Measurements from ENCODE around the gene ATG9A.

The ATG9A gene

DNA sequence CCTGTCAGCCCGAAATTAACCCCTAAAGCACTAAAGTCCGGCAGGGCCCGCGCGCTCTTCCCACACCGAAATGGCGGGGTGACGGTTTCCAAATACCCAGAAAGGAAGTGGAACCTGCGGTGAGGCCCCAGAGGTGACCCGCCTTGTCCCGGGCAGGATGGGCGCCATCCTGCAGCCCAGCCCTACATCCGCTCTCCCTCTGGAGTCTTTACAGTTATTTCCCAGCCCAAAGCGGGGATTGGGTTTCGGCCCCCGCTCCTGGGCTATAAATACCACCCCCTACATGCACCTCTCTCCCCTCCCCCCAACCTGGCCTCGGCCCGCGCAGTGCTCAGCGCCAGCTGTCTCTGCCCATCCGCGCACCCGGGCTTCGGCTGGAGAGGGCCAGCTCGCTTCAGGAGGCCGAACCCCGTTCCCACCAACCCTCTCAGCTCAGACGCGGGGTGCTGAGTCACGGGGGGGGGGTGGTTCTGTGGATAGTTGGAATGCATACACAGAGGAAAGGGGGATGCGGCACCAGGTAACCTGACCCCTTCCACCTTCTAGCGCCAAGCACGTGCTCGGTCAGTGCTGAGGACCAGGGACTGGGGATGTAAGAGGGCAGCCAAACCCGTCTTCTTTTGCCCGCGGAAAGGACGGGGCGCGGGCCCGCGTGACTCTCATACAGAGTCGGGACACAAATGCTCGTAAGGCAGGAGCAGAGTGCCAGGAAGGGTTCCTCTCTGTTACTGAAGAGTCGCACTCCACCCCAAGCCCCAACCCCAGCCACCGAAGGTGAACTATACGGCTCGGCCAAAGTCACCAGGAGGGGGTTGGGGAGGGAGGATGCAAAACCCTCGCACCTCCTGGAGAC is 23.7 kb upstream of the ATG9A start, which contains the start of gene TUBA4B:
TUBA4B (plus strand) TSS at position 344 of the 853 bp plus-strand sequence; CDS start at position 509, 165 bp downstream.
- DNase-seq, result peak; percentile 44

GRCh38 chr2:219252570-219252899 is 23.1 kb upstream of the ATG9A start:
- DNase-seq, result peak; percentile 46

- peak; percentile 21 for DNase-seq
These were observed 22.6 kb upstream of the ATG9A start for GRCh38 chr2:219252084-219252483.

DNA sequence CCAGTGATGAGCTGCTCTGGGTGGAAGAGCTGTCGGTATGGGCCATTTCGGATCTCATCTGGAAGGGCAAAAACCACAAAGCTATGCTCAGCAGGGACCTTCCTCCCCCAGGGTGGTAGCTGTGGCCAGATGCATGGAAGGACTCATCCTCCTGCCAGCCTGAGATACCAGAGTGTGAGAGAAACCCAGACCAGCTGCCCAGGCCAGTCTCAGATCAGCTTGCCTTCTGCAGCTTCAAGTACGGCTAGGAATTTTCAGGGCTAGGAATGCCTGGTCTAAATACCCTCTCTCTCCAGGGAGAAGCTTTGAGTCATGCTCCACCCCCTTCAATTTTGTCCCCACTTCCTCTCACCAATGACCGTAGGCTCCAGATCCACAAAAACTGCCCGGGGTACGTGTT is 22.2 kb upstream of the ATG9A start:
- DNase-seq, result no peak

- DNase-seq, result no peak
These were observed 20.8 kb upstream of the ATG9A start for GRCh38 chr2:219250049-219250781.

GRCh38 chr2:219249203-219249980 is 20.0 kb upstream of the ATG9A start:
- DNase-seq, result peak; percentile 11

- DNase-seq, result no peak
These were observed 19.4 kb upstream of the ATG9A start for GRCh38 chr2:219248845-219249202.

DNA sequence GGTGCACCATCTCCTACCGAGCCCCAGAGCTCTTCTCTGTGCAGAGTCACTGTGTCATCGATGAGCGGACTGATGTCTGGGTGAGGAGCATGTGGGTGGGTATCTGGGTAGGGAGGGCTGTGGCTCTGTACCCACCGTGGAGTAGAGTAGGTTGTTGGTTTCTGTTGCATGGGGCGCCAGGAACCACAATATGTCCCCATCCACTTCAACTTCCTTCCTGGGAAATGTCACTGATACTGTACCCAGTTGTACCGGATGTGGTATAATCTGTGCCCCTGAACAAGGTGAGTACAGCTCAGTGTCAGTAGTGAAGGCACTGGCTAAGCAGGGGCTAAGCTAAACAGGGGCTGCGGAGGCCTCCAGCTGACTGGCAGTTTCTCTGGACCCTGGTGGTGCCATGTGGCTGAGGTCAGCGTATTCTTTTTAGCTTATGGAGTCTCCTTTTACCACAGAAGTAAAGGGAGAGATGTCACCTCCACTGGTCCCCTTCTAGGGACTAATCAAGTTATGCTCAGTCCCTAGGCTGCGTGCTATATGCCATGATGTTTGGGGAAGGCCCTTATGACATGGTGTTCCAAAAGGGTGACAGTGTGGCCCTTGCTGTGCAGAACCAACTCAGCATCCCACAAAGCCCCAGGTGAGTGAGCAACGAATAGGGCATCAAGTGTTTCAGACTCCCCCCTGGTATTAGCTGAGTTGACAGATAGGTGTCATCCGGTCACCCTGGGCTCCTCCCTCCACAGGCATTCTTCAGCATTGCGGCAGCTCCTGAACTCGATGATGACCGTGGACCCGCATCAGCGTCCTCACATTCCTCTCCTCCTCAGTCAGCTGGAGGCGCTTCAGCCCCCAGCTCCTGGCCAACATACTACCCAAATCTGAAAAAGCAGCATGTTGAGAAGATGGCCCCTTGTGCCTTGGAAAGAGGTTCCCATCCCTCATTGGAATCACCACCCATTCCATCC is 18.5 kb upstream of the ATG9A start:
- DNase-seq, result peak; percentile 72

DNA sequence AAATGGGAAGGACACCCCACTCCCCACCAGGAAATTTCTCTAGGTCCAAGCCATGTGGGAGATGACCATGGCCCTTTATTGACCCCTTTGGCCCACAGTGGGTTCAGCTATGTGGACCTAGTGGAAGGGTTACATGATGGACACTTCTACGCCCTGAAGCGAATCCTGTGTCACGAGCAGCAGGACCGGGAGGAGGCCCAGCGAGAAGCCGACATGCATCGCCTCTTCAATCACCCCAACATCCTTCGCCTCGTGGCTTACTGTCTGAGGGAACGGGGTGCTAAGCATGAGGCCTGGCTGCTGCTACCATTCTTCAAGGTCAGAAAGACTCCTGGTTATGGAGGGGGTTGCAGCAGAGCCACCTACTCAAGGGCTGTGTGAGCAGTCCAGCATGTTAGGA is 17.1 kb upstream of the ATG9A start:
- no peak for DNase-seq

DNA sequence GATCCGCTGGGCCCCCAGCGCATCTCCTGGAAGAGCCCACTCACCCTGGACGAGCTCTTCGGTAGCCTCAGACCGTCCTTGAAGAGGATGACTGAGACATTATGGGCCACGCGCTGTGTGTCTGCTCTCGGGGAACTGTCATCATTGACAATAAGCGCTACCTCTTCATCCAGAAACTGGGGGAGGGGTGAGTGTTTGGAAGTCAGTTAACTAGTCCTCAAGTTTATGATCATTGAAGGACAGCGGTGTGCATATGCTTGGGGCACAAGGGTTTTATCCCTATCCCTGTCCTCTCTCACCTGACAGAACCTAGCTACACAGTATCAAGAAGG is 16.4 kb upstream of the ATG9A start:
- DNase-seq, result no peak

- peak; percentile 86 for DNase-seq
These were observed 15.9 kb upstream of the ATG9A start, which contains the start of the genes GLB1L and STK16 for GRCh38 chr2:219245148-219245898. Gene GLB1L, minus strand, starts transcription at chr2:219245444. Its CDS starts 1,871 bp downstream, at chr2:219243573. Gene STK16, plus strand, starts transcription at chr2:219245479. Its CDS starts 521 bp downstream, at chr2:219246000.

DNA sequence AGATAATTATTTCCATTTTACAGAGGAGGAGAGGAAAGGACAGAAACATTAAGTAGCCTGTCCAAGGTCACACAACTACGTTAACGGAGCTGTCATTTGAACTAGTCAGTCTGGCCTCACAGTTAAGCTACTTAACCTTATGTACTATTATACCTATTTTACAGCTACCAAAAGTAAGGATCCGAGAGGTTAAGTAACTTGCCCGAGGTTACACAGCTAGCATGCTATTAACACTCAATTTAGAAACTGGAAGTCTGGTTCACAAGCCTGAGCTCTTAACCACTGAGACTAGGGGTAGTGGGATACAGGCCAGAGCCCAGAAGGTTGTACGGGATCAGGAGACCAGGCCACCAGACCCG is 15.3 kb upstream of the ATG9A start:
- no peak for DNase-seq

DNA sequence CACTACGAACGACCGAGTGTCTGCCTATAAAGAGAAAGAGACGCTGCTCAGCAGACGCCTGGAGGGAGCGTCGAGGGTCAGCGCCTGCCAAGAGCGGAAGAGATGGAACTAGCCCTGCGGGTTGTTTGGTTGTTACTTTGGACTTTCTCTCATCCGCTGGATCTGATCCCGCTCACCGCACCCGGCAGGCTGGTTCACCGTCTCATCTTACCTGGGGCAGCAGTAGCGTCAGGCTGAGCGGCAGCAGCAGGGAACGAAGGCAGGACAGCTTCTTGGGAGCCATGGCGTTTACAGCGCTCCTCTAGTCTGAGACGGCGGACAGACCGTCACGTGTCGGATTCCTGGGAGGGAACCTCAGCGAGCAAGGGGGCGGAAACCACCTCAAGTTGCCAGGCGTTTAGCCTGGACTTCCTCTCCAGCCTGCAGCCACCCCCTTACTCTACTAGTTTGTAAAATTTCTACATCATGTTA is 13.9 kb upstream of the ATG9A start:
- no peak for DNase-seq

GRCh38 chr2:219234331-219234730 is 4.9 kb upstream of the ATG9A start:
- DNase-seq, result no peak

- peak; percentile 32 for DNase-seq
These were observed 664 bp upstream of the ATG9A start for GRCh38 chr2:219230059-219230540.

GRCh38 chr2:219228911-219229304 is 528 bp downstream of the ATG9A start:
- DNase-seq, result no peak

- no peak for DNase-seq
These were observed 1.2 kb downstream of the ATG9A start for GRCh38 chr2:219228041-219228910.

DNA sequence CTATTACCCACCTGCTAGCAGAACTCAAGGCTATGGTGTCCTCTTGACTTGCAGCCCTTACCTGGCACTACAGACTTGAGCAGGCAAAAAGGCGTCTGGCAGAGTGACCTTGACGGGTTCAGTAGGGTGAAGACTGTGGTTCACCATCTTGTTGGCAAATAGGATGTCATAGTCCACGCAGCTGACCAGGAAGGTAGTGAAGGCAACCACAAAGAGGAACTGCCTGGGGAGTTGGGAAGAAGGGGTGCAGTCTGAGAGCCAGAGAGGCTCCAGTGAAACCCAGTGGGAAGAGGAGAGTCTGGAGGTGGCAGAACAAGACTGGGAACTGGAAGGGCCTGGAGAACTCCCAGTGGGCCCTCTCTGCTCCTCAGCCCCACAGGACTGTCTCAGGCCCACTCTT is 4.1 kb downstream of the ATG9A start:
- DNase-seq, result no peak

- DNase-seq, result no peak
These were observed 5.4 kb downstream of the ATG9A start for GRCh38 chr2:219223831-219224610.

Measured in stimulated activated naive CD4-positive, alpha-beta T cell treated with Interleukin-2 at 50 U/mL for 16 hours (primary cell).